GM12892 (cell line): Measurements from ENCODE around the gene NFIC.

ENCODE experiments used
- POLR2A ChIP-seq: IDR thresholded peaks from 2 replicates; pipeline ENCODE4 v1.6.1; 2011; ENCODE audit warnings: low read depth, low read length, control low read depth
- TAF1 ChIP-seq: IDR thresholded peaks from 2 replicates; pipeline ENCODE4 v1.6.1; 2011; ENCODE audit warnings: low read depth, mild to moderate bottlenecking, control low read depth, low read length, borderline replicate concordance

DNA sequence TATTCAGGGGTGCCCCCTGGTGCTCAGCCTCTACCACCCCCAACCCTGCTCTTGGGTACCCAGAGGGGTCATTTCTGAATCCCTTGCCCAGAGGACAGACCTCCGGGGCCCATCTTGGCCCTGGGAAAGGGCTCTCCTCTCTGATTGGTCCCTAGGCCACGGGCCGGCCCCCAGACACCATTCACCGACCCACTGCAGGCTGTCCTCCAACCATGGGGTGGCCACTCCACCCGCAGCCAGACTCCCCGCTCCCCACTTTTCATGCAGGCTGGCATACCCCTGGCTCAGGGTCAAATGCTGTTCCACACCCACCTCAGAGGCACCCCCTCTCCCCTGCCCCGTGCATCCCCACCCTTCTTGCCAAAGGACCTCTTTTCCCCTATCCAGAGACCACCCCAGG lies 99.2 kb downstream of the NFIC start:
- no peak for TF ChIP-seq TAF1
- no peak for TF ChIP-seq POLR2A
